ENCODE data around the gene PYDC1. TPM values are rescaled to one million over a fixed set of nuclear protein-coding genes. Genes with fewer than 3 reads are reported as not detected.
A peak's percentile ranks its signal among the peaks of the same experiment; 100 is the strongest.

Gene PYDC1
- total and polyA plus RNA-seq, 2 donors (not counting 3 experiments of a cell fraction or from before 2014, with no cell fraction given): not detected

DNA sequence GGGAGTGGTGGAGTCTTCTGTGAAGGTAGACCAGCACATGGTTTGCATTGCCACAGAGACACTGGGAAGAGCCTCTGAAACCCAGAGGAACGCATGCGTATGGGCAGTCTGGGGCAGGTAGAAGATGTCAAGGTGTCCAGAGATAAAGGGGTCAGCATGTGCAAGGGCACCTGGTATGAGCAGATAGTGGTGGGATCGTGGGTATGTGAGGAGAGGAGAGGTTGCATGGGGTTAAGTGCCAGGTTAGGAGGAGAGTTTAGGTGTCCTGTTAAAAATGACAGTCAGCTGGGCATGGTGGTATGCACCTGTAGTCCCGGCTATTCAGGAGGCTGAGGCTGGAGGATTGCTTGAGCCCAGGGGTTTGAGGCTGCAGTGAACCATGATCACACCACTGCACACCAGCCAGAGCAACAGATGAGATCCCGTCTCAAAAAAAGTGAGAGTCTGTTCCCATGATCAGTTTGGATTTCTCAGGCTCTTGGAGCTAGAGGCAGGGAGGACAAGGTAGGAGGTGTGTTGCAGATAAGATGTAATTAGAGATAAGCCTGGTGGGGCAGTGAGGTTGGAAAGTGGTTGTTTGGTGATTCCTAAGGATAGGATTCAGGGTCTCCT, 17.4 kb downstream of the PYDC1 start:
- dilution Hi-C loops (cut with MboI; ENCODE audit: extremely low pct_ligation_motif_present, low sequenced_read_pairs) (no loop called here), intact Hi-C loops (cut with micrococcal nuclease) (loop anchor here (2.0 to 5.0 kb wide), 2 partner anchors 243 to 258 kb away; partner anchors contain the start of genes ARMC5 and ZNF843)
- no peaks in the 10 kb centered on the region for H3K9me3 ChIP-seq (replicated peaks; ENCODE audit: control insufficient read depth, insufficient read depth, low read length)
- no peaks in the 10 kb centered on the region for H3K79me2 ChIP-seq (ENCODE audit: control insufficient read depth, insufficient read depth, low read length)
- no peaks in the 10 kb centered on the region for H3K9me1 ChIP-seq (replicated peaks; ENCODE audit: control insufficient read depth, extremely low read depth, insufficient read depth, low read length)
- ChIA-PET CTCF (interaction anchor here (1.5 kb wide), 1 partner anchor 183 kb away, joined by 5 read pairs; no protein-coding TSS in a partner anchor), POLR2A (interaction anchor here (1.7 kb wide), 1 partner anchor 19 kb away, joined by 4 read pairs; no protein-coding TSS in a partner anchor)
- H2AFZ ChIP-seq (ENCODE audit: low read depth, low read length): no peak overlapping the region
- no peak overlapping the region for H3K9ac ChIP-seq (replicated peaks; ENCODE audit: extremely low read depth, insufficient read depth, low read length)
- H3K4me2 ChIP-seq (ENCODE audit: insufficient read depth, low read length): no peak overlapping the region
- no peaks in the 10 kb centered on the region for H3K27me3 ChIP-seq (ENCODE audit: control insufficient read depth in 2 of 2, insufficient read depth in 2 of 2, low read length in 2 of 2)
- no peak overlapping the region for H3K4me3 ChIP-seq (replicated peaks in 1 of 3; ENCODE audit: insufficient read depth in 1 of 3, low read depth in 1 of 3, low read length in 3 of 3)
- peaks cover 8 to 14% of the 10 kb centered on the region in 2 experiments for H3K36me3 ChIP-seq (ENCODE audit: control insufficient read depth in 2 of 2, extremely low read depth in 1 of 2, insufficient read depth in 2 of 2, low read length in 2 of 2)
- no peak for DNase-seq (ENCODE audit: low read depth, low spot score)
- peaks cover 4% of the 10 kb centered on the region for H3K4me1 ChIP-seq (ENCODE audit: control insufficient read depth, extremely low read depth, insufficient read depth, low read length)
- no peak overlapping the region for H3K27ac ChIP-seq (ENCODE audit: insufficient read depth, low read depth, low read length)
- peaks cover 3% of the 10 kb centered on the region for H4K20me1 ChIP-seq (replicated peaks; ENCODE audit: control insufficient read depth, extremely low read depth, insufficient read depth, low read length)
- TF ChIP-seq POLR2AphosphoS5 (IDR thresholded peaks at IDR 0.05; ENCODE audit: insufficient read depth, low read depth, low read length) (peak; percentile 17), FOS (IDR thresholded peaks at IDR 0.05; ENCODE audit: borderline replicate concordance, insufficient read depth, low read length) (no peak), MYC (IDR thresholded peaks at IDR 0.05; ENCODE audit: low read depth, low read length) (no peak), GATA2 (IDR thresholded peaks at IDR 0.05; ENCODE audit: insufficient read depth, insufficient read length, low read depth, low read length) (no peak), EZH2 (IDR thresholded peaks at IDR 0.05; ENCODE audit: borderline replicate concordance, low read depth, low read length, severe bottlenecking) (no peak)
- BruUV-seq (replicated peaks): no TSS peak
- FAIRE-seq: no peak

DNA sequence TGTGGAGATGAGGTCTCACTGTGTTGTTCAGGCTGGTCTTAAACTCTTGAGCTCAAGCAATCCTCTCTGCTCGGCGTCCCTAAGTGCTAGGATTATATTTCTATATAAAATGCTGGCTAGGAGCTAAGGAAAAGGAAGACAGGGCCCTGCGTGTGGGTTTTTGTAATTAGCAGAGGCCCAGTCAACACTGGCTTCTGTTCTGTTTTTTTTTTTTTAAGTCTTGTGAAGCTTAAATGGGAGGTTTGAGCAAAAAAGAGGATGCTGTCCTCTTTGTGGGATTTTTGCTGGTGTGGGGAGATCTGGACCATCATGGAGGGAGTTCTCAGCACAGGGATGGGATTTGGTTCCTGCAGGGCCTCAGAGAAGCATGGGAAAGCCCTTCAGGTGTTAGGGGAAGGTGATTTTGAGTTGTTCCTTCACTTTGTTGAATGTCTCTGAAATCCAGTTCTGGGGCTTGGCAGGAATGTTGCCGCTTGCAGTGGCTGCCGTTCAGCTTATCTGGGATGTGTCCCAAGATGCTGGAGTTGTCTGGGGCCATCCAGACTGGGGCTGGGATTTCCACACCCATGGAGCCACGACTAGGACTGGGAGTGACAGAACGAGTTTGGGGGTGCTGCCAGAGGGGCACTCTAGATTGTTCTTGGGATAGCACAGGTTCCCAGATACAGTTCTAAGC, 18.6 kb downstream of the PYDC1 start:
- intact Hi-C loops (cut with micrococcal nuclease) (no loop called here), dilution Hi-C loops (cut with MboI; ENCODE audit: extremely low pct_ligation_motif_present, low sequenced_read_pairs) (no loop called here)
- DNase-seq (ENCODE audit: low read depth, low spot score): no peak
- Histone ChIP-seq H2AFZ (ENCODE audit: low read depth, low read length) (no peak overlapping the region), H3K36me3 (ENCODE audit: control insufficient read depth in 2 of 2, extremely low read depth in 1 of 2, insufficient read depth in 2 of 2, low read length in 2 of 2) (peaks cover 13 to 24% of the 10 kb centered on the region in 2 experiments), H3K4me2 (ENCODE audit: insufficient read depth, low read length) (no peak overlapping the region), H3K9me3 (replicated peaks; ENCODE audit: control insufficient read depth, insufficient read depth, low read length) (no peaks in the 10 kb centered on the region), H3K27ac (ENCODE audit: insufficient read depth, low read depth, low read length) (no peak overlapping the region), H3K27me3 (ENCODE audit: control insufficient read depth in 2 of 2, insufficient read depth in 2 of 2, low read length in 2 of 2) (no peaks in the 10 kb centered on the region), H3K79me2 (ENCODE audit: control insufficient read depth, insufficient read depth, low read length) (no peaks in the 10 kb centered on the region), H3K9ac (replicated peaks; ENCODE audit: extremely low read depth, insufficient read depth, low read length) (no peak overlapping the region), H3K4me3 (replicated peaks in 1 of 3; ENCODE audit: insufficient read depth in 1 of 3, low read depth in 1 of 3, low read length in 3 of 3) (no peak overlapping the region), H3K4me1 (ENCODE audit: control insufficient read depth, extremely low read depth, insufficient read depth, low read length) (peaks cover 4% of the 10 kb centered on the region), H4K20me1 (replicated peaks; ENCODE audit: control insufficient read depth, extremely low read depth, insufficient read depth, low read length) (peaks cover 3% of the 10 kb centered on the region), H3K9me1 (replicated peaks; ENCODE audit: control insufficient read depth, extremely low read depth, insufficient read depth, low read length) (no peaks in the 10 kb centered on the region)
- TF ChIP-seq EZH2 (IDR thresholded peaks at IDR 0.05; ENCODE audit: borderline replicate concordance, low read depth, low read length, severe bottlenecking) (no peak), POLR2A (IDR thresholded peaks at IDR 0.05; ENCODE audit: low read depth, low read length) (peak; percentile 23), POLR2AphosphoS5 (IDR thresholded peaks at IDR 0.05; ENCODE audit: insufficient read depth, low read depth, low read length) (no peak)
- BruUV-seq (replicated peaks): no TSS peak
- ChIA-PET POLR2A (interaction anchor here (1.7 kb wide), 1 partner anchor 18 kb away, joined by 4 read pairs; no protein-coding TSS in a partner anchor), CTCF (interaction anchor here (0.5 to 1.6 kb wide), 6 partner anchors 9 to 262 kb away, joined by 3 to 6 read pairs (median 4); partner anchors contain the start of gene ZNF843)
- no peak for FAIRE-seq
